Neuronal stem cell (in vitro differentiated cells): ENCODE results near the gene GLG1.

Source experiments
- DNase-seq: peaks from one replicate; pipeline ENCODE4 v3.0.0-alpha.2; 2013; ENCODE audit warnings: low spot score
- H2AFZ ChIP-seq: one replicate; pipeline ENCODE4 v1.6.1; 2013; ENCODE audit warnings: mild to moderate bottlenecking, low read length, inconsistent platforms
- H2AK5ac ChIP-seq: 2 replicates; pipeline ENCODE4 v1.6.1; 2013; ENCODE audit warnings: low read depth, mild to moderate bottlenecking, inconsistent platforms, low read length, moderate library complexity, mixed read lengths
- H2BK120ac ChIP-seq: 2 replicates; pipeline ENCODE4 v1.6.1; 2013; ENCODE audit warnings: low read depth, mild to moderate bottlenecking, inconsistent platforms, low read length, moderate library complexity, mixed read lengths
- H2BK12ac ChIP-seq: one replicate; pipeline ENCODE4 v1.6.1; 2013; ENCODE audit warnings: low read length, inconsistent platforms
- H2BK15ac ChIP-seq: 2 replicates; pipeline ENCODE4 v1.6.1; 2013; ENCODE audit warnings: mild to moderate bottlenecking, low read length, inconsistent platforms, mixed read lengths
- H2BK5ac ChIP-seq: one replicate; pipeline ENCODE4 v1.6.1; 2013; ENCODE audit warnings: inconsistent platforms, mild to moderate bottlenecking, low read length, moderate library complexity
- H3K14ac ChIP-seq: one replicate; pipeline ENCODE4 v1.6.1; 2013; ENCODE audit warnings: low read length, inconsistent platforms
- H3K18ac ChIP-seq: 2 replicates; pipeline ENCODE4 v1.6.1; 2013; ENCODE audit warnings: low read length, inconsistent platforms
- H3K23ac ChIP-seq: 2 replicates; pipeline ENCODE4 v1.6.1; 2013; ENCODE audit warnings: low read depth, mild to moderate bottlenecking, mixed read lengths, low read length, inconsistent platforms; ENCODE audit not compliant: poor library complexity
- H3K27ac ChIP-seq: replicated peaks from 3 replicates; pipeline ENCODE4 v1.5.1; 2013; ENCODE audit warnings: low read length, inconsistent platforms
- H3K27me3 ChIP-seq, 3 experiments: 2 replicates each; pipeline ENCODE4 v1.6.1; 2013; ENCODE audit warnings: low read length in 3 of 3, mild to moderate bottlenecking in 2 of 3, inconsistent platforms in 1 of 3, low read depth in 1 of 3, mixed read lengths in 1 of 3, moderate library complexity in 1 of 3; ENCODE audit not compliant: control insufficient read depth in 3 of 3, insufficient read depth in 3 of 3
- H3K36me3 ChIP-seq, 2 donors: replicated peaks in 1 of 2; 2 replicates each; pipeline ENCODE4 v1.6.1; 2013; ENCODE audit warnings: low read length in 2 of 2; ENCODE audit not compliant: control insufficient read depth in 2 of 2, insufficient read depth in 2 of 2
- H3K4ac ChIP-seq: 2 replicates; pipeline ENCODE4 v1.6.1; 2013; ENCODE audit warnings: inconsistent platforms, mild to moderate bottlenecking, low read length, moderate library complexity
- H3K4me1 ChIP-seq, 2 donors: 1 replicate in 1 of 2; 2 replicates in 1 of 2; pipeline ENCODE4 v1.6.1; 2013; ENCODE audit warnings: low read length in 2 of 2, low read depth in 1 of 2; ENCODE audit not compliant: control insufficient read depth in 2 of 2, insufficient read depth in 1 of 2
- H3K4me2 ChIP-seq: one replicate; pipeline ENCODE4 v1.6.1; 2013; ENCODE audit warnings: mild to moderate bottlenecking, low read length, inconsistent platforms; ENCODE audit not compliant: insufficient read depth, poor library complexity, severe bottlenecking
- H3K4me3 ChIP-seq, 2 donors: 2 replicates each; pipeline ENCODE4 v1.5.1; 2013; ENCODE audit warnings: low read length in 2 of 2, mild to moderate bottlenecking in 2 of 2, inconsistent platforms in 1 of 2, moderate library complexity in 1 of 2
- H3K79me1 ChIP-seq: one replicate; pipeline ENCODE4 v1.6.1; 2013; ENCODE audit warnings: low read depth, mild to moderate bottlenecking, inconsistent platforms, low read length, moderate library complexity
- H3K9ac ChIP-seq: one replicate; pipeline ENCODE4 v1.6.1; 2013; ENCODE audit warnings: mild to moderate bottlenecking, low read depth, low read length, inconsistent platforms; ENCODE audit not compliant: poor library complexity
- H3K9me3 ChIP-seq, 2 donors: replicated peaks in 1 of 2; 2 replicates each; pipeline versions ENCODE3 to v1.6.1; 2013; ENCODE audit warnings: low read length in 2 of 2, mild to moderate bottlenecking in 2 of 2, inconsistent platforms in 1 of 2, low read depth in 1 of 2, mixed read lengths in 1 of 2, moderate library complexity in 1 of 2; ENCODE audit not compliant: control insufficient read depth in 2 of 2, insufficient read depth in 1 of 2
- H4K8ac ChIP-seq: one replicate; pipeline ENCODE4 v1.6.1; 2013; ENCODE audit warnings: low read depth, mild to moderate bottlenecking, inconsistent platforms, low read length, moderate library complexity
- H4K91ac ChIP-seq: one replicate; pipeline ENCODE4 v1.6.1; 2013; ENCODE audit warnings: low read length, low read depth, mild to moderate bottlenecking, inconsistent platforms; ENCODE audit not compliant: poor library complexity
- WGBS, 2 donors: extraction: QIAGEN DNeasy Blood & Tissue Kit; methylation state at CpG; one replicate each; pipeline ENCODE4 v1.1.7; 2013; ENCODE audit warnings: missing lambda C conversion rate in 2 of 2, mixed read lengths in 1 of 2; ENCODE audit not compliant: insufficient read length in 2 of 2, insufficient replicate concordance in 1 of 2; ENCODE audit errors: extremely low coverage in 2 of 2; 5-methylcytosine and 5-hydroxymethylcytosine counted together

Gene GLG1

DNA sequence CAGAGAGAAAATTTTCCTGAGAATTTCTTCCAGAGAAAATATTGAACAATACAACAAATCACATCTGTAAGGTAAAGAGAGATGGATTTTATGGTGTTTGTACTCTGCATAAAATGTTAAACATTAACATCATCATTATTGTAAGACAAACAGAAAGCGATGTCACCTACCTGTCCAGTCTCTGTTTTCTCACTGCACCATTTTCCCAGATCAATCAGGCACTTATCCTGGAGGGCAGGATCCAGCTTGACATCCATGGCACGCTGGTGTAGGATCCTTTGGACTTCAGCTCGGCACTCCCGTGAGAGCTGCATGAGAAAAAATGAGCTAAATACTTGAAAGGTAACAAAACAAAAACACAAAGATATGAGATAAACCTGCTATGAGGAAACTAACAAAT lies 129.7 kb downstream of the GLG1 start:
- WGBS, 2 donors = no CpG with 5 or more reads among the region's 4 CpGs
- H3K23ac ChIP-seq = no peak overlapping the region
- no peak overlapping the region for H4K91ac ChIP-seq
- no peaks in the 10 kb centered on the region for H3K27me3 ChIP-seq
- no peak overlapping the region for H2BK5ac ChIP-seq
- H2BK120ac ChIP-seq = no peak overlapping the region
- H4K8ac ChIP-seq = no peak overlapping the region
- no peak overlapping the region for H3K9ac ChIP-seq
- no peaks in the 10 kb centered on the region for H3K9me3 ChIP-seq
- peaks cover 25 to 91% of the 10 kb centered on the region in 2 donors for H3K36me3 ChIP-seq
- H2AK5ac ChIP-seq = no peak overlapping the region
- no peak overlapping the region for H2AFZ ChIP-seq
- H3K14ac ChIP-seq = no peak overlapping the region
- no peak overlapping the region for H2BK15ac ChIP-seq
- no peak overlapping the region for H3K4me2 ChIP-seq
- H3K4me3 ChIP-seq = no peak overlapping the region
- no peak overlapping the region for H3K27ac ChIP-seq
- peaks cover 0 to 5% of the 10 kb centered on the region in 2 donors for H3K4me1 ChIP-seq
- no peak overlapping the region for H3K18ac ChIP-seq
- DNase-seq = no peak
- peaks cover 1% of the 10 kb centered on the region for H3K79me1 ChIP-seq
- H2BK12ac ChIP-seq = no peak overlapping the region
- no peak overlapping the region for H3K4ac ChIP-seq

DNA sequence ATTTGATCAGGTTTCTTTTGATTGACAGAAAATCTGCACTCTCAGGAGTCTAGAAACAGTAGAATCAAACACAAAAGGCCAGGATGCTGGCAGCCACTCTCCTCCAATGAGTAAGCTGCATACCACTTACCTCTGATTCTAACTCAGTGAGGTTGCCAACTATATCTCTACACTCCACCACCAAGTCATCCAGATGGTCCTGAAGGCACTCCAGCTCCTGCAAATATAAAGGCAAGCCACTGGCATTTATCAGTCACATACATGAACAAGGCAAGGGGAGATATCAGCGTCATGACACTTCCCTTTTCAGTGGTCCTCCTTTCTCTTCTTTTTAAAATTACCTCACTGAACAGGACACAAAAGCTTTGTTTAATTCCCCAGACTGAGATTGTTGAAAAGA lies 132.5 kb downstream of the GLG1 start:
- Histone ChIP-seq H3K27ac (no peak overlapping the region), H3K9me3 (no peaks in the 10 kb centered on the region), H3K36me3 (peaks cover 32 to 92% of the 10 kb centered on the region in 2 donors), H2BK120ac (no peak overlapping the region), H3K9ac (no peak overlapping the region), H3K14ac (no peak overlapping the region), H2BK12ac (no peak overlapping the region), H3K4ac (no peak overlapping the region), H3K4me3 (no peak overlapping the region), H3K23ac (no peak overlapping the region), H2AFZ (no peak overlapping the region), H3K79me1 (peaks cover 1% of the 10 kb centered on the region), H3K27me3 (no peaks in the 10 kb centered on the region), H2BK15ac (no peak overlapping the region), H3K4me2 (no peak overlapping the region), H2AK5ac (no peak overlapping the region), H2BK5ac (no peak overlapping the region), H3K18ac (no peak overlapping the region), H3K4me1 (peaks cover 0 to under 1% of the 10 kb centered on the region in 2 donors), H4K8ac (no peak overlapping the region), H4K91ac (no peak overlapping the region)
- DNase-seq = no peak
- WGBS, 2 donors = no CpG with 5 or more reads among the region's 1 CpG

DNA sequence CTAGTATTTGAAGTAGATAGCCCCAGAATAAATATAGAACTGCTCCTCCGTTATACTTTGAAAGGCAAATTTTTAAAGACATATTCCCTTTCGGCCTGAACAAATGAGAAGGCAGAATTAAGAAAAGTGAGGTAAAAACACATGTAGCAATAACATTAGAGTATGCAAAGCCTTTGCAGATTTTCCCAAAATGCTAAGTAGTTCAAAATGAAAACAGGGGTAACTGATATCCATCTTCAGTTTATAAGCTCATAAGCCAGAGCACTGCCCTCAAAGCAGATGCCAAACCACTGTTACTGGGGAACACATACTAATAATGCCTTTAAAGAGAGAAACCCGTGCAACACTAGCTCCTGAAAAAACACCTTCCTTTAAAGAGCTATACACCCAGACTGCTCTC lies 134.4 kb downstream of the GLG1 start:
- Histone ChIP-seq H3K23ac (no peak overlapping the region), H2BK15ac (no peak overlapping the region), H3K14ac (no peak overlapping the region), H3K9ac (no peak overlapping the region), H2BK12ac (no peak overlapping the region), H2AFZ (no peak overlapping the region), H3K27ac (no peak overlapping the region), H2BK120ac (no peak overlapping the region), H2AK5ac (no peak overlapping the region), H3K4ac (no peak overlapping the region), H3K4me1 (no peaks in the 10 kb centered on the region), H3K18ac (no peak overlapping the region), H4K91ac (no peak overlapping the region), H3K9me3 (no peaks in the 10 kb centered on the region), H3K27me3 (no peaks in the 10 kb centered on the region), H2BK5ac (no peak overlapping the region), H3K4me2 (no peak overlapping the region), H3K79me1 (peaks cover 1% of the 10 kb centered on the region), H3K4me3 (no peak overlapping the region), H3K36me3 (peaks cover 40 to 96% of the 10 kb centered on the region in 2 donors), H4K8ac (no peak overlapping the region)
- no peak for DNase-seq
- no CpG with 5 or more reads among the region's 3 CpGs for whole genome bisulfite sequencing, 2 donors

DNA sequence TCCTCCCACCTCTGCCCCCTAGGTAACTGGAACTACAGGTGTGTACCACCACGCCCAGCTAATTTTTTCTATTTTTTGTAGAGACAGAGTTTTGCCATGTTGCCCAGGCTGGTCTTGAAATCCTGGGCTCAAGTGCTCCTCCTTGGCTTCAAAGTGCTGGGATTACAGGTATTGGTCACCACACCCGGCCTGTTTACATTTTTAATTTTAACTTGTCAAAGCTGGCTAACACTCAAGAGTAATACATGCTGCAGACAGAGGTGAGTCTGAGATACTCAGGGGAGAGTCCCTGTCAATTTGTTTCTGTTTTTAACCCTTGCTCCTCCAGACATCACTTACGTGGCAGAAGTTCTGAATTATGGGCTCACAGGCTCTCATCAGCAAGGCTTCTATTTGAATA lies 134.9 kb downstream of the GLG1 start:
- Histone ChIP-seq H3K79me1 (no peaks in the 10 kb centered on the region), H3K4me3 (no peak overlapping the region), H2AK5ac (no peak overlapping the region), H3K18ac (no peak overlapping the region), H3K4me2 (no peak overlapping the region), H3K36me3 (peaks cover 42 to 96% of the 10 kb centered on the region in 2 donors), H2BK120ac (no peak overlapping the region), H3K14ac (no peak overlapping the region), H3K27me3 (no peaks in the 10 kb centered on the region), H2AFZ (no peak overlapping the region), H3K27ac (no peak overlapping the region), H3K9me3 (no peaks in the 10 kb centered on the region), H3K23ac (no peak overlapping the region), H4K8ac (no peak overlapping the region), H3K9ac (no peak overlapping the region), H2BK12ac (no peak overlapping the region), H4K91ac (no peak overlapping the region), H2BK15ac (no peak overlapping the region), H3K4me1 (no peaks in the 10 kb centered on the region), H3K4ac (no peak overlapping the region), H2BK5ac (no peak overlapping the region)
- no peak for DNase-seq
- no CpG with 5 or more reads among the region's 3 CpGs for WGBS, 2 donors
